ENCODE results near the gene MISP. TPM values are rescaled to one million over a fixed set of nuclear protein-coding genes. Genes with fewer than 3 reads are reported as not detected.

Gene MISP
- total RNA-seq, 1 donor from 2014 or later: not detected

- H3K4me1 Mint-ChIP-seq: no peaks in the 10 kb centered on the region
- no peaks in the 10 kb centered on the region for H3K9me3 Mint-ChIP-seq
- no peak for DNase-seq (ENCODE audit: low read depth, low spot score)
- H3K4me3 Mint-ChIP-seq: no peak overlapping the region
- H3K36me3 Mint-ChIP-seq (ENCODE audit: low read depth): no peaks in the 10 kb centered on the region
- H3K27me3 Mint-ChIP-seq (ENCODE audit: low read depth): peaks cover under 1% of the 10 kb centered on the region
- TF ChIP-seq CTCF (conservative IDR thresholded peaks at IDR 0.05): no peak
- no peak overlapping the region for H3K27ac Mint-ChIP-seq (ENCODE audit: unreplicated experiment)
These were observed 14.3 kb downstream of the MISP start for GRCh38 chr19:765179-765738.

GRCh38 chr19:768424-768823, 17.5 kb downstream of the MISP start:
- Mint-ChIP-seq H3K36me3 (ENCODE audit: low read depth) (no peaks in the 10 kb centered on the region), H3K27ac (ENCODE audit: unreplicated experiment) (peak overlapping the region; percentile 35), H3K4me3 (no peak overlapping the region), H3K9me3 (no peaks in the 10 kb centered on the region), H3K27me3 (ENCODE audit: low read depth) (peaks cover 2% of the 10 kb centered on the region), H3K4me1 (no peaks in the 10 kb centered on the region)
- DNase-seq (ENCODE audit: low read depth, low spot score): no peak
- TF ChIP-seq CTCF (conservative IDR thresholded peaks at IDR 0.05): no peak

GRCh38 chr19:769616-770015, 18.7 kb downstream of the MISP start:
- no peak for TF ChIP-seq CTCF (conservative IDR thresholded peaks at IDR 0.05)
- Mint-ChIP-seq H3K27ac (ENCODE audit: unreplicated experiment) (no peak overlapping the region), H3K9me3 (no peaks in the 10 kb centered on the region), H3K4me1 (no peaks in the 10 kb centered on the region), H3K36me3 (ENCODE audit: low read depth) (no peaks in the 10 kb centered on the region), H3K27me3 (ENCODE audit: low read depth) (peaks cover 2% of the 10 kb centered on the region), H3K4me3 (no peak overlapping the region)
- no peak for DNase-seq (ENCODE audit: low read depth, low spot score)

- Mint-ChIP-seq H3K27me3 (ENCODE audit: low read depth) (peaks cover 2% of the 10 kb centered on the region), H3K27ac (ENCODE audit: unreplicated experiment) (no peak overlapping the region), H3K36me3 (ENCODE audit: low read depth) (no peaks in the 10 kb centered on the region), H3K9me3 (no peaks in the 10 kb centered on the region), H3K4me3 (no peak overlapping the region), H3K4me1 (no peaks in the 10 kb centered on the region)
- peak; percentile 63 for TF ChIP-seq CTCF (conservative IDR thresholded peaks at IDR 0.05)
- peak; percentile 43 for DNase-seq (ENCODE audit: low read depth, low spot score)
These were observed 20.4 kb downstream of the MISP start for GRCh38 chr19:771332-771785.

- no peak for DNase-seq (ENCODE audit: low read depth, low spot score)
- no peak for TF ChIP-seq CTCF (conservative IDR thresholded peaks at IDR 0.05)
- H3K9me3 Mint-ChIP-seq: no peaks in the 10 kb centered on the region
- H3K4me1 Mint-ChIP-seq: no peaks in the 10 kb centered on the region
- no peak overlapping the region for H3K4me3 Mint-ChIP-seq
- H3K27ac Mint-ChIP-seq (ENCODE audit: unreplicated experiment): no peak overlapping the region
- no peaks in the 10 kb centered on the region for H3K36me3 Mint-ChIP-seq (ENCODE audit: low read depth)
- peaks cover 2% of the 10 kb centered on the region for H3K27me3 Mint-ChIP-seq (ENCODE audit: low read depth)
These were observed 21.2 kb downstream of the MISP start for GRCh38 chr19:772063-772462.
